Peyer's patch (tissue), 4 donors: Measurements from ENCODE around the gene ZEB1.

ENCODE experiments used
- POLR2A ChIP-seq, 2 donors: fragments of 450-650 bp; IDR thresholded peaks; one replicate each; pipeline ENCODE4 v1.5.1; 2017; ENCODE audit warnings: antibody characterized with exemption in 2 of 2, mild to moderate bottlenecking in 2 of 2, moderate library complexity in 2 of 2
- TF ChIP-seq, protein P1 (sequence below), 6 experiments: fragments of 450-650 bp in 4 of 6; fragments of 200-600 bp in 2 of 6; sonication (generic) in 1 of 6; IDR thresholded peaks; one replicate each; pipeline ENCODE4 v1.5.1; 2017 to 2019; ENCODE audit warnings: antibody characterized with exemption in 6 of 6, mild to moderate bottlenecking in 3 of 6, moderate library complexity in 1 of 6

DNA sequence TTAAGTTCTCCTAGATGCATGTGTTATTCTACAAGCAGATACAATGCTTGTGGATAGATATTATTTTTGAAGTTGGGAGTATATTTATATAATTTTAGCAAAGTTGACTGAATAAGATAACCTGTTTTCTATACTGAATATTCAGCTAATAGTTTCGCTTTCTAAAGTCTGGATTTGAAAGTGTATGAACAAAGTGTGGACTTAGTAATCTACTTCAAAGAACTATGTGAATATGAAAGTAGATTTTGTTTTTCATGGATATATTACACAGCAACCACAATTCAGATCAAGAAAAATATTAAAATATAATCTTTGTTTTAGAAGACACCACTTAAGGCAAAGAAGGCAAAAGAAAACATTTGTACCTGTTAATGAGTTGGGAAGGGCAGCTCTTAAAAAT lies 78.8 kb downstream of the ZEB1 start:
- TF ChIP-seq, protein P1, sequence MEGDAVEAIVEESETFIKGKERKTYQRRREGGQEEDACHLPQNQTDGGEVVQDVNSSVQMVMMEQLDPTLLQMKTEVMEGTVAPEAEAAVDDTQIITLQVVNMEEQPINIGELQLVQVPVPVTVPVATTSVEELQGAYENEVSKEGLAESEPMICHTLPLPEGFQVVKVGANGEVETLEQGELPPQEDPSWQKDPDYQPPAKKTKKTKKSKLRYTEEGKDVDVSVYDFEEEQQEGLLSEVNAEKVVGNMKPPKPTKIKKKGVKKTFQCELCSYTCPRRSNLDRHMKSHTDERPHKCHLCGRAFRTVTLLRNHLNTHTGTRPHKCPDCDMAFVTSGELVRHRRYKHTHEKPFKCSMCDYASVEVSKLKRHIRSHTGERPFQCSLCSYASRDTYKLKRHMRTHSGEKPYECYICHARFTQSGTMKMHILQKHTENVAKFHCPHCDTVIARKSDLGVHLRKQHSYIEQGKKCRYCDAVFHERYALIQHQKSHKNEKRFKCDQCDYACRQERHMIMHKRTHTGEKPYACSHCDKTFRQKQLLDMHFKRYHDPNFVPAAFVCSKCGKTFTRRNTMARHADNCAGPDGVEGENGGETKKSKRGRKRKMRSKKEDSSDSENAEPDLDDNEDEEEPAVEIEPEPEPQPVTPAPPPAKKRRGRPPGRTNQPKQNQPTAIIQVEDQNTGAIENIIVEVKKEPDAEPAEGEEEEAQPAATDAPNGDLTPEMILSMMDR (IDR thresholded peaks at IDR 0.05), result no peak
- no peak for TF ChIP-seq POLR2A (IDR thresholded peaks at IDR 0.05)
